Lung (tissue), 12 donors: Measurements from ENCODE around the gene FZR1. TPM values are rescaled to one million over a fixed set of nuclear protein-coding genes. Genes with fewer than 3 reads are reported as not detected.

Experiments used
- ATAC-seq: fragments of 200-7000 bp; cut with Tn5 transposase; one replicate; pipeline ENCODE4 v1.9.1; 2020; ENCODE audit warnings: moderate number of reproducible peaks; ENCODE audit not compliant: insufficient read depth, low FRiP score
- DNase-seq, 3 donors: peaks; one replicate each; pipeline ENCODE4 v3.0.0-alpha.2; 2013 to 2017
- H3K27ac ChIP-seq, 2 donors: one replicate each; pipeline ENCODE4 v1.5.1; 2013; ENCODE audit warnings: mild to moderate bottlenecking in 2 of 2, moderate library complexity in 2 of 2, control low read depth in 1 of 2, inconsistent platforms in 1 of 2, low read depth in 1 of 2, low read length in 1 of 2
- H3K27me3 ChIP-seq, 3 donors: one replicate each; pipeline ENCODE4 v1.5.1; 2013; ENCODE audit warnings: low read length in 2 of 3; ENCODE audit not compliant: control insufficient read depth in 3 of 3, insufficient read depth in 3 of 3
- H3K36me3 ChIP-seq, 4 donors: one replicate each; pipeline ENCODE4 v1.5.1; 2013; ENCODE audit warnings: low read length in 4 of 4, mild to moderate bottlenecking in 1 of 4, moderate library complexity in 1 of 4; ENCODE audit not compliant: control insufficient read depth in 4 of 4, insufficient read depth in 4 of 4
- H3K4me1 ChIP-seq, 5 donors: one replicate each; pipeline ENCODE4 v1.5.1; 2013; ENCODE audit warnings: low read length in 5 of 5, mild to moderate bottlenecking in 2 of 5, moderate library complexity in 1 of 5; ENCODE audit not compliant: control insufficient read depth in 5 of 5, insufficient read depth in 5 of 5
- H3K4me3 ChIP-seq: one replicate; pipeline ENCODE4 v1.5.1; 2013; ENCODE audit warnings: mild to moderate bottlenecking, control low read depth, moderate library complexity
- H3K9ac ChIP-seq, 2 donors: one replicate each; pipeline ENCODE4 v1.5.1; 2013; ENCODE audit warnings: low read length in 2 of 2, control low read depth in 1 of 2; ENCODE audit not compliant: insufficient read depth in 1 of 2
- H3K9me3 ChIP-seq, 4 donors: one replicate each; pipeline ENCODE4 v1.5.1; 2013; ENCODE audit warnings: low read length in 3 of 4, mild to moderate bottlenecking in 1 of 4, moderate library complexity in 1 of 4; ENCODE audit not compliant: control insufficient read depth in 4 of 4, insufficient read depth in 3 of 4
- WGBS, 2 donors: extraction: QIAGEN DNeasy Blood & Tissue Kit; methylation state at CpG; one replicate each; pipeline ENCODE4 v1.1.7; 2013; 5-methylcytosine and 5-hydroxymethylcytosine counted together
- polyA plus RNA-seq, 2 donors: library from polyadenylated mRNA; stranded (reverse); fragments of 200-250 nt; gene quantifications; one replicate each; pipeline ENCODE4 v1.2.1, GENCODE V29; 2013
- total RNA-seq, 2 donors: library from RNA; depleted of rRNA in 1 of 2; stranded (reverse); fragments of >200 nt in 1 of 2; gene quantifications; one replicate each; pipeline ENCODE4 v1.2.1, GENCODE V29; 2014 to 2021
- TF ChIP-seq, protein P1 (sequence below): IDR thresholded peaks from 2 replicates; pipeline ENCODE4 v1.5.1; 2012; ENCODE audit warnings: mild to moderate bottlenecking; ENCODE audit errors: control extremely low read depth, extremely low read depth
- donor health status: control.
- donor health status: control.
- donor health status: Bipolar disorder and iron deficiency.
- donor health status: healthy.
- donor health status: DM: yes; HTN: yes; CAD: no.

The FZR1 gene
- total and polyA plus RNA-seq, 4 donors = 20.0 to 45.8 (median 28.3) TPM

DNA sequence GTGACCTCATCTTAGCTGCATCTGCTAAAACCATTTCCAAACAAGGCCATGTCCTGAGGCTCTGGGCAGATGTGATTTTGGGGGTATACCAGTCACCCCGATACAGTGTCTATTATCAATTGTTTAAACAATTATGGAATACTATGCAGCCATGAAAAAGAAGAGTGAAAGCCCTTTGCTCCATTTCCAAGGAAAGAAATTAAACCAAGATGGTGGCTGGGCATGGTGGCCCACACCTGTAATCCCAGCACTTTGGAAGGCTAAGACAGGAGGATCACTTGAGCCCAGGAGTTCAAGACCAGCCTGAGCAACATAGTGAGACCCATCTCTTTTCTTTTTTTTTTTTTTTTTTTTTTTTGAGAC, 33.6 kb downstream of the FZR1 start:
- WGBS, 2 donors = 97 to 100% methylated on average over 1 of the region's 1 CpG
- Histone ChIP-seq H3K9me3 (no peaks in the 10 kb centered on the region), H3K9ac (no peak overlapping the region), H3K27ac (no peak overlapping the region), H3K4me3 (no peak overlapping the region), H3K27me3 (no peaks in the 10 kb centered on the region), H3K4me1 (peaks cover 0 to 11% (median 0%) of the 10 kb centered on the region in 5 donors), H3K36me3 (peaks cover 0 to 48% (median 5%) of the 10 kb centered on the region in 4 donors)
- DNase-seq (no peak), ATAC-seq (no peak)
- TF ChIP-seq, protein P1, sequence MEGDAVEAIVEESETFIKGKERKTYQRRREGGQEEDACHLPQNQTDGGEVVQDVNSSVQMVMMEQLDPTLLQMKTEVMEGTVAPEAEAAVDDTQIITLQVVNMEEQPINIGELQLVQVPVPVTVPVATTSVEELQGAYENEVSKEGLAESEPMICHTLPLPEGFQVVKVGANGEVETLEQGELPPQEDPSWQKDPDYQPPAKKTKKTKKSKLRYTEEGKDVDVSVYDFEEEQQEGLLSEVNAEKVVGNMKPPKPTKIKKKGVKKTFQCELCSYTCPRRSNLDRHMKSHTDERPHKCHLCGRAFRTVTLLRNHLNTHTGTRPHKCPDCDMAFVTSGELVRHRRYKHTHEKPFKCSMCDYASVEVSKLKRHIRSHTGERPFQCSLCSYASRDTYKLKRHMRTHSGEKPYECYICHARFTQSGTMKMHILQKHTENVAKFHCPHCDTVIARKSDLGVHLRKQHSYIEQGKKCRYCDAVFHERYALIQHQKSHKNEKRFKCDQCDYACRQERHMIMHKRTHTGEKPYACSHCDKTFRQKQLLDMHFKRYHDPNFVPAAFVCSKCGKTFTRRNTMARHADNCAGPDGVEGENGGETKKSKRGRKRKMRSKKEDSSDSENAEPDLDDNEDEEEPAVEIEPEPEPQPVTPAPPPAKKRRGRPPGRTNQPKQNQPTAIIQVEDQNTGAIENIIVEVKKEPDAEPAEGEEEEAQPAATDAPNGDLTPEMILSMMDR = no peak

DNA sequence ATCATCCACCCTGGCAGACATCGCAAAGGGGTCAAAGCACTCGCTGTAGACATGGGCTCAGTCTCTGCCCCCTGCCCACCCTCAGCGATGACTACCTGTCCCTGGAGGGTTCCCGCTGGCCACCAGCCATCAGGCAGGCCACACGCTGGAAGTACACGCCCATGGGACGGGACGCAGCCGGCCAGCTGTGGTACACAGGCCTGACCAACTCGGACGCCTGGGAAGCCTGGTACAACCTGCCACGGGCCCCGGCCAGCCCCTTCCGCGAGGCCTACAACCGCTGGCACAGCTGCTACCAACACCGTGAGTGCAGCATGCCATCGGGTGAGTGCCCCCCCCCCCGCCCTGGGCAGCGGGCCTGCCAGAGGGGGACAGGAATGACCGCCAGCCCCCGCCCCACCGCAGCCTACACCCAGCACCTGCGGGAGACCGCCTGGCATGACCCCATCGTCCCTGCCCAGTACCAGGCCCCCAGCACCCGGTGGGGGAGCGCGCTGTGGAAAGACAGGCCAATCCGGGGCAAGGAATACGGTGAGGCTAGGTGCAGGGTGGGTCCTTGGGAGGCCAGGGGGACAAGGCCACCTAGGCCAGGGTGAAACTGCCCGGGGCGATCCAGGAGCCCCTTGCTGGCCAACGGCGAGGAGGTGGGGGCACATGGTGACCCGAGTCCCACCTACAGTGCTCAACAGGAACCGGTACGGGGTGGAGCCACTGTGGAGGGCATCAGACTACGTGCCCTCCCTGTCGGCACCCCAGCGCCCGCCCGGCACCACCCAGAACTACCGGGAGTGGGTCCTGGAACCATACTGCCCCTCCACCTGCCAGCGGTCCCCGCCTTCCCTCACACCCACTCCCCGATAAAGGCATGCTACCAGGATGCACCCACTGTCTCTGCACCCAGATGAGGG, 37.3 kb downstream of the FZR1 start:
- ATAC-seq (no peak), DNase-seq (no peak)
- Histone ChIP-seq H3K9me3 (no peaks in the 10 kb centered on the region), H3K9ac (no peak overlapping the region), H3K36me3 (peaks cover 0 to 41% (median 4%) of the 10 kb centered on the region in 4 donors), H3K4me1 (peaks cover 0 to 11% (median 0%) of the 10 kb centered on the region in 5 donors), H3K27ac (no peak overlapping the region), H3K4me3 (no peak overlapping the region), H3K27me3 (no peaks in the 10 kb centered on the region)
- TF ChIP-seq, protein P1 = no peak
- 89 to 92% methylated on average over 44 to 47 of the region's 47 CpGs for WGBS, 2 donors

GRCh38 chr19:3544058-3544376, 37.9 kb downstream of the FZR1 start:
- no peak overlapping the region for H3K27ac ChIP-seq
- H3K36me3 ChIP-seq = peaks cover 0 to 41% (median 4%) of the 10 kb centered on the region in 4 donors
- H3K27me3 ChIP-seq = no peaks in the 10 kb centered on the region
- no peak for ATAC-seq
- 88 to 89% methylated on average over 6 to 9 of the region's 9 CpGs for WGBS, 2 donors
- no peak overlapping the region for H3K4me3 ChIP-seq
- TF ChIP-seq, protein P1 = no peak
- no peak for DNase-seq
- H3K9me3 ChIP-seq = no peaks in the 10 kb centered on the region
- H3K4me1 ChIP-seq = peaks cover 0 to 4% (median 0%) of the 10 kb centered on the region in 5 donors
- H3K9ac ChIP-seq = no peak overlapping the region
